Stimulated activated CD4-positive, alpha-beta T cell treated with anti-CD3 and anti-CD28 coated beads, Interleukin-1b, Interleukin-23, amount 100 ng/mL, for 48 hours (primary cell): Measurements from ENCODE around the gene RELT.
A peak's percentile ranks its signal among the peaks of the same experiment; 100 is the strongest.

Experiments
- DNase-seq: peaks from one replicate; pipeline ENCODE4 v3.0.0-alpha.2; 2020

RELT gene, protein sequence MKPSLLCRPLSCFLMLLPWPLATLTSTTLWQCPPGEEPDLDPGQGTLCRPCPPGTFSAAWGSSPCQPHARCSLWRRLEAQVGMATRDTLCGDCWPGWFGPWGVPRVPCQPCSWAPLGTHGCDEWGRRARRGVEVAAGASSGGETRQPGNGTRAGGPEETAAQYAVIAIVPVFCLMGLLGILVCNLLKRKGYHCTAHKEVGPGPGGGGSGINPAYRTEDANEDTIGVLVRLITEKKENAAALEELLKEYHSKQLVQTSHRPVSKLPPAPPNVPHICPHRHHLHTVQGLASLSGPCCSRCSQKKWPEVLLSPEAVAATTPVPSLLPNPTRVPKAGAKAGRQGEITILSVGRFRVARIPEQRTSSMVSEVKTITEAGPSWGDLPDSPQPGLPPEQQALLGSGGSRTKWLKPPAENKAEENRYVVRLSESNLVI

DNA sequence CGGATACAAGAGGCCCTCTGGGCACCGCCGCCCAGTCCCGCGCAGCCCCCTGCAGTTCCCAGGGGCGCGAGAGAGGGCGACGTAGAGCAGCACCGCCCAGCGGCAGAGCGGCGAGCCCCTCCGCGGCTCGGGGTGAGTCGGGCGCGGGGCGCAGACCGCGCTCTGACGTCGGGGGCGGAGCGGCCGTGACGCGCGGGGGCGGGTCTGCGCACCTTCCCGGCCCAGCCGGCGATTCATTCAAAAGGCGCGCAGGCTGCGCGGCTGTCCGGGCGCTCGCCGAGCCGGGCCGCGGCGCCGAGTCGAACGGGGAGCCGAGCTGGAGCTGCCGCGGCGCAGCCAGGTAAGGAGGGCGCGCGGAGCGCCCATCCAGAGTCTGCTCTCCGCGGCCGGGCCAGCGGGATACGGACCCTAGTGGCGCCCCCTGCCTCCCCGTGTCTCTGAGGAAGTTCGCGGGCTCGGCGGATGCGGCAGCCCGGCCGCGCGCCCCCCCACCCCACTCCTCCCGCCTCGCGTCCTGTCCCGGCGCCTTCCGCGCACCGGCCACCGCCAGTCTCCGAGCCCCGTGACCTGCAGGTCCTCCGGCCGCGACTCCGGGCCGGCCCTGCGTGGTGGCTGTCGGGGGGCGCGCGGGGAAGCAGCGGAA, at the start of gene RELT:
Gene RELT, plus strand, starts transcription at position 240 of the 643 bp plus-strand sequence. CDS start 12,738 bp downstream, outside the sequence.
- peak; percentile 92 for DNase-seq

DNA sequence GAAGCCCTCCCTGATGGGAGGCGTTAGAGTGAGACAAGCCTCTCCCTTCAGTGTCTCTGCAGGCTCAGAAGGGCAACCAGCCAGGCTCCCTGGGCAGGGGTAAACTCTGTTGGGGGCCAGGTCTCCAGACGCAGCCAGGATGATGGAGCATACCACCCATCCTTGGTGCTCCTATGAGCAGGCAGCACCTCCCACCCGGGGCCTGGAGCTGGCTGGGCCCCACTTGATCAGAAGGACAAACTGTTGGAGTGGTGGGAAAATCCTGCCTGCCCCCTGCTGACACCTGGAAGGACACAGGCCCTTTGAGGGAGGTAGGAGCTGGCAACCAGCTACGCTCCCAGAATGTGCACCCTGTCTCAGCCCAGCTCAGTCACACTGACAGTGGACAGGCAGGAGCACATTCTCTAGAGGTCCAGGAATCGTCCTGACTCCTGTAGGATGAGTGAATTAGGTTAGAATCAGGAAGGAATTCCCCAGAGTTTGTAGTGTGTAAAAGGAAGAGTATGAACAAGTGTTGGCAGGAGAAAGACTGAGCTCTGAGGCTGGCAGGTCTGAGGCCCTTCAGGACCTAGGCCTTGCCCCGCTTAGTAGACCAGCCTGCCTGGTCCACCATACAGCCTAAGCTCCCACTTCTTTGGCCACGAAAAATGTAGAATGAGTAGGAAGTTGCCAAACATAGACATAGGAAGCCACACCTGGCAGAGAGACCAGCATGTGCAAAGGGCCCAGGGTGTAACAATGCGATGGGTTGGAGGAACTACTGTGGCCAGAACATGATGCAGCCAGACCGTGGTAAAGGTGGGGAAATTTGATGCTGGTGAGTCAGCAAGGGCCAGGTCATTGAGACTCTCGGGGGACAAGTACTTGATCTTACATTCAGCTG, 49.0 kb upstream of the RELT start:
- DNase-seq, result no peak

DNA sequence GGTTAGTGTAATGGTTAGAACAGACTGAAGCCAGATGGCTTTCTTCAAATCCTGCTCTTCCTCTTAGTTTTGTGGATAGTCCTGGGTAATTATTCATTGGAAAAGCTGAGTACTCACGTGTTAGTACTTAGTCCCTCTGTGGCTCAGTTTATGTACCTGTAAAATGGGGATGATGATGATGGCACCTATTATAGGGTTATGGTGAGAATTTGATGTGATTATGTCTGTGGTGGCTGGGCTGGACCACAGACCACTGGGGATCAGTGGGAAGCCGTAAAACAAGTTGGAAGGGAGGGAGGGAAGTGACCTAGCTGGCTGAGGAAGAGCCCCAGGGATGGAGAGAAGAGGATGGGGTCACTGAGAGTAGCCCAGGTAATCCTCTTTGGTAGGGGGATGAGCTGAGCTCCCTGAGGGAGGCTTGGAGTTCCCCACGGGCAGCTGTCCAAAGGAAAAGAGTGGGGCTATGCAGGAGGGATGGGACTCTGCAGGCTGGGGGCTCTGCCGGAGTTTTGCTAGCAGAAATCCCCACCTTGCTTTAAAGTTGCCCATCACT, 48.3 kb upstream of the RELT start:
- DNase-seq, result no peak

DNA sequence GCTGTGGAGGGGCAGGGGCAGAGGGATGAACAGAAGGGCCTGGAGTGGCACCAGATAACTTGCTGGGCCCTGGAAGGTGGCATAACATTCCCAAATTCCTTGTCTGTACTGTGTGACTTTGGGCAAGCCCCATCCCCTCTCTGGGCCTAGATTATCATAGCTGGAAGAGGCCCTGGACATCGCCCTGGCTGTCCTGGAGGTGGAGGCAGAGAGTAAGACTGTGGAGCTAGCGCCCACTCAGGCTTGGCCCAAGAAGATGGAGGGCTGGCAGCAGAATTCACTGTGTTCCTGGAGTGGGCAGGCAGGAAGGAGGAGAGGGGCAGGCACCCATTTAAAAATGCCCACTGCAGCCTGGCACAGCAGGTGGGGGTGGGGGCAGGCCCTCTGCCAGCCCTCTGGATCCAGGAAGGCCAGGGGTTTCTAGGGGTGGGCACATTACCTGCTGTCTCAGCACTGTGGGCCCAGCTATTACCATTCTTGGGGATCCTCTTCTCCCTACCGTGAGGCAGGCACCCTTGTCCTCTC, 45.6 kb upstream of the RELT start:
- DNase-seq, result no peak

DNA sequence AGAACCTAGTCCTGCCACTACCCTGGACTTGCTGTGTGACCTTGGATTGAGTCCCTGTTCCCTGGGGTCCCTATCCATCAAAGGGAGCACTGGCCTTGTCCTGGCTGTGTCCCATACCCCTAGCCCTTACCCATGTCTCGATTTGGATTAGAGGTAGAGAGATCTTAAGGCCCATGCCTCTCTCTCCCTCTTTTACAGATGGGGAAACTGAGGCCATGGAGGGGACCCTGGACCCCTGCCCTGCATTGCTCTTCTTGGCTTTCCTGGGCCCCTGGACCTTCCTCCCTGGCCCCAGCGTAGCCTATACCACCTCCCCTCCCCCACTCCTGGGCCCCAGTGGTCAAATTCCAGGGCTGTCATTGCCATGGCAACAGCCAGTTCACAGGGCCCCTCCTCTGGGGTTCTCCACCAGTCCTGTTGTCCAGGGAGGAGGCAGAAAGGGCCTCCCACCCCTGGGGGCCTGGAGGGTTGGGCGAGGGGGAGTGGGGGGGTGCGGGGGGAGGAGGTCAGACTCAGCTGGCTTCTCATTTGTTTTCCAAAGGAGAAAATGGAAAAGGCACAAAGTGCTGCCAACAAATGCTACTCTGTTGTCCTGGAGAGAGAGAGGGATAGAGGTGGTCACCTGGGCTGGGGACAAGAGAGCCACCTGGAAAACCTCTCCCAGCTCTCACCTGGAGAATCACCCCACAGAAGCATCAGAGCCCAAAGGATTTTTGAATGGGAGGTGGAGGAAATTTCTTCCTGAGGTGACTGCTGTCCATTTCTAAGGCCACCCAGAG, 44.9 kb upstream of the RELT start:
- DNase-seq, result no peak

DNA sequence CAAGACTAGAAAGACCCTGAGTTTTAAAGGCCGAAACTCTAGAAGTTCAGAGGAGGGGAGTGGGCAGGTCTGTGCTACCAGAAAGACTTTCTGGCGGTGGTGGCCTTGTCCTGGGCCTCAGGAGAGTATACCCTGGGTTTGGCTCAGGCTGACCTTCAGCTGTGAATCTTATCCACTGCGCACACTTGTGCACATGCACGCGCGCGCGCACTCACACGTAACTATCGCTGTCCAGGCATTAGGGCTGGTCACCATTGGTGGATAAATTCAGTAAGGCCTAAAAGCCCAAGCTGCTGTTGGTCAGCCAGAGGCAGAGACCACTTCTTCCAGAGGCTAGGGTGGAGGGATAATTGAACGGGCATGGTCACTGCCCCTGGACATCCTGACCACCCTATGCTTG, 43.0 kb upstream of the RELT start:
- no peak for DNase-seq

DNA sequence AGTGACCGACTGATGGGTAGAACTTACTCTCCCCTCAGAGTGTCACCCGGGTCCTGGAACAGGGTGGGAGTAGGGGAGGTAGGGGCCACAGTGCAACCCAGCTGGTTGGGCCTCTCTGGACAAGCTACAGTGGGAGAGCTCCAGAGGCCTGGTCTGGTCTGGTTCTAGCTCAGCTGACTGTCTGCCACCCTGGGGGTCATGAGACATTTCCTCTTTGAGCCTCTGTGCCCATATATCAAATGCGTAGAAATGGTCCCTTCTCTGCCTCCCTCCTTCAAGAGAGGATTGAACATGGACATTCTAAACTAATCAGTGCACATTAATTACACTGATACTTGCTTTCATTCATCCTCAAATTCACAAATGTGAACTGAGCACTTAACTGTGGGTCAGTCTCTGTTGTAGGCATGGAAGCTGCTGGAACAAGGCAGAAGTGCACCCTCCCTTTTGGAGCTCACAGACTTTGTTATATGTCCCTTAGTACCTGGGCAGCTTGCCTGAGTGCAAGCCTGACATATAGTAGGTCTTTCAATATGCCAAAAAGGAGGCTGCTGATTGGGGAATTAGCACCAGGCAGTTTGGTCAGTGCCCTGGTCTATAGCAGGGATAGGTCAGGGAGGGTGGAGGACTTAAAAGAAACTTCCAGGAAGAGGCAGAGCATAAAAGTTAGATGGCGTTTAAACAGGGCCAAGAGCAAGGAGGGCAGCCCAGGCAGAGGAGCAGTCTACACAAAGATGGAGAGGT, 42.4 kb upstream of the RELT start:
- DNase-seq, result no peak

DNA sequence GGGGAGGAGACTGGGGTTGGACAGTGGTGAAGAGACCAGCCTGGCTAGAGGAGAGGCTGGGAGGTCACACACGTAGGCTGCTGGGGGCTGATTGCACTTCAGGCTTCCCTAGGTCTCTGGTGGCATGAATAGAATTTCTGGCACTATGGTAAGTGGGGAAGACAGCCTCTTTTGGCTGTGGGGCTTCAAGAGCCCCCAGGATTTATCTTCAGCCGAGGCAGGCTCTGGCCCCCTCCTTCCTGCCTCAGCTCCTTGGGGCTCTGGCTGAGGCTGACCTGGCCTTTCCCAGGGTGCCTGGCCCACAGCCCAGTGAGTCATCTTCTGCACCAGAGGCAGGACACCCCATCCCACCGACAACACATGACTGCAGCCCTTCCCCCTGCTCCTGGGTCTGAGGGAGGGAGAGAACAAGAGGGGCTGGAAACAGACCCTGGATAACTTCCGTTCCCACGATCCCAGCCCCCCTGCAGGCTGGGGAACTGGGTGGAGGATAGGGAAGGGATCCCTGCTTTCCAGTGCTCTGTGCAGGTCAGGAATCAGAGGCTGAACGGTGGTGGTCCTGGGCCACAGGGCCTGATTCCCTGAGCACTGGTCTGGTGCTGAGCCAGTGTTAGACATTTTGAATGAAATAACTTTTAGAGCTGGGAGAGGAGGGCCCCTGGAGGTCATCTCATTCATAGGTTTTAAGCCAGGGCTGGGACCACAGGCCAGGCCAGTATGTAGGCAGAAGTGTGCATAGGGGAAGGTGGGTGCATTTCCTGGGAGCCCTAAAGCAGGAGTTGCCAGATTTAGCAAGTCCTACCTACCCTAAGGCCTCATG, 41.6 kb upstream of the RELT start:
- DNase-seq, result no peak

DNA sequence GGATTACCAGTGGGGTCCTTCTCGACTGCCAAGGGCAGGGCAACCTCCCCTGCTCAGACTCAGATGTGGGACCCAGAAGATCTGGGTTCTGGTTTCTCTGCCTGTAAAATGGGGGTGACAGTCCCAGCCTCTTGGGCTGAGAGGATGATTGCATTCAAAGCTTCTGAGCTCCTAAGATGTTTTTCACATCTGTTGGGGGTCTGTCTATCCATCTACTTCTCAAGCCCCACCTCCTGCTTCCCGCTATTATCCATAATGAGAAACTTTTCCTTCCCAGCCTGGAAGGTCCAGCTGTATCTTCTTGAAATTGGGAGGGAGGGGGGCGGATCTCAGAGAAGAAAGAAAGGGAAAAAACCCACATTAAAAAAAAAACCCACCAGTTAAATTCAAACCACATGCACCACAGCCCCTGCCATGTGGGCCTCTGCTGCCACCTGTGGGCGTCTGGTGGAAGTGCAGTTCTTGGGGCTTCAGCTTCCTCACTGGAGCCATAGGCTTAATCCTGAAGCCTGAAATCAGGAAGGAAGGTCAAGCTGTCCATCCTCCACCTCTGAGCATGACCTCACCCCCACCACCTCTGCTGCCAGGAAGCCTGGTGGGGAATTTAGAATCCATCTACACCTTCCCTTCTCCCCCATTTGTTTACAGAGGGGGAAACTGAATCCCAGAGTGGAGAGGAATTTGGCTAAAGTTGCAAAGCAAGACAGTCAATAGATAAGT, 40.8 kb upstream of the RELT start:
- DNase-seq, result peak; percentile 70

DNA sequence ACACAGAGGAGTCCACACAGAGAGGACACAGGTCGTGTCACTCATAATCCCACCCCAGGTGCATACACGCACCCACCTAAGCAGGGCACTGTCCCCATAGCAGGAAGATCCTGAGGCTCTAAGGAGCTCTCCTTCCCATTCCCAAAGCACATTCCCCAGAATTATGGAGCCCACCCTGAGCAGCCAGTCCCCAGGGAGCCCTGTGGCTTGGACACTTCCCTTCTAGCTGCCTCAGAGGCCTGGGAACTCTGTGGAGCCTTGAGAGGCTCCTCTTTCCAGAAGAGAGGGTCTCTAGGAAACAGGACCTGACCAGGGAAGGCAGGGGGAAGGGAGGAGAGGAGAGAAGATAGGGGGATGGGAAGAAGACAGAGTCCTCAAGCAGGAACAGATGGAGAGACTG, 38.4 kb upstream of the RELT start:
- DNase-seq, result no peak

DNA sequence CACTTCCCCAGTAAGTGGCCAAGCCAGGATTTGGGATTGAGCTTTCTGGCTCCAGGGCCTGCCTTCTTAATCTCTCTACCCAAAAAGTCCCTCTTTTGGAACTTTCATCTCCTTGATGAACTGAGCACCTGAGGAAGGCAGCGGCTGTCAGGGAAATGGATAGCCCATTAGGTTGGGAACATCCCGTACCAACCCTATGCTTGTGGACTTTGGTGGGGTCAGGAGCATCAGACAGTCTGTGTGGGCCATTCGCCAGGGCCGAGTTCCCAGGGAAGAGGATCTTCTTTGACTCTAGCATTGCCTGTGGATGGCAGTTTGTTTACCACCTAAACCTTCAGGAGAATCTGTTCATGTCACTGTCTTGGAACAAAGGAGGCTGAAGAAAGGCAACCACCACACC, 37.9 kb upstream of the RELT start:
- DNase-seq, result no peak

DNA sequence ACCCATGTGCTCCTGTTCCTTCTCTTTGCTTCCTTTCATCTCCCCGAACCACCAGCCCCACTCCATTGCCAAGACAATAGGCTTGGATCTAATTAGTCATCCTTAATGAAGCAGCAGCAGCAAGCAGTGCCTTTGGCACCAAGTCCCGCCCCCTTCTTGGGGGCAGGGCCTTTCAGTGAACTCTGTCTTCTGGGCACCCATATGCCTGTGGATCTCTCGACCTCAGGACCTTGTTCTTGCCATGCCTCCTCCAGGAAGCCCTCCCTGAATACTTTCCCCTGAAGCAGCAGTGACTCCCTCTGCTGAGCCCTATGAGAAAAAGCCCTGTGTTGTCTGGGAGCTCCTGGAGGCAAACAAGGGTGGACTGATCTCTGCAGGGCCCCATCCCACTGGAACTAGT, 36.0 kb upstream of the RELT start:
- no peak for DNase-seq

DNA sequence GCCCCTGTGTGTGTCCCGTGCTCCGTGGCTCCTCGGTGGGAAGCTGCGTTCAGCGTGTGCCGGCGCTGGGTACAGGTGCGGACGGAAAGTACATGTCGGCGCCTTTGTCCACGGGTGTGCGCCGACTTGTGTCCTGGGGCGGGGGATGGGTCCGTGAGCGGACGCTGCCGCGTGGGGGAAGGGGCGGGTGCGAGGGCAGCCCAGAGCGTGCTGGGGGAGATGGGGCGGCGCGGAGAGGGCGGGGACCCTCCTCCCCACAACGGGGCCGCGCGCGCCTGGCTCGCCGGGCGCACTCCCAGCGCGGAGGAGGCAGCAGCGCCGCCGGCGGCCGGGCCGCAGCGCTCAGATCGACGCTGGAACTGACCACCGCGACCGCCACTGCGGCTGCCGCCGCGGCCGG, 33.6 kb upstream of the RELT start:
- DNase-seq, result no peak

DNA sequence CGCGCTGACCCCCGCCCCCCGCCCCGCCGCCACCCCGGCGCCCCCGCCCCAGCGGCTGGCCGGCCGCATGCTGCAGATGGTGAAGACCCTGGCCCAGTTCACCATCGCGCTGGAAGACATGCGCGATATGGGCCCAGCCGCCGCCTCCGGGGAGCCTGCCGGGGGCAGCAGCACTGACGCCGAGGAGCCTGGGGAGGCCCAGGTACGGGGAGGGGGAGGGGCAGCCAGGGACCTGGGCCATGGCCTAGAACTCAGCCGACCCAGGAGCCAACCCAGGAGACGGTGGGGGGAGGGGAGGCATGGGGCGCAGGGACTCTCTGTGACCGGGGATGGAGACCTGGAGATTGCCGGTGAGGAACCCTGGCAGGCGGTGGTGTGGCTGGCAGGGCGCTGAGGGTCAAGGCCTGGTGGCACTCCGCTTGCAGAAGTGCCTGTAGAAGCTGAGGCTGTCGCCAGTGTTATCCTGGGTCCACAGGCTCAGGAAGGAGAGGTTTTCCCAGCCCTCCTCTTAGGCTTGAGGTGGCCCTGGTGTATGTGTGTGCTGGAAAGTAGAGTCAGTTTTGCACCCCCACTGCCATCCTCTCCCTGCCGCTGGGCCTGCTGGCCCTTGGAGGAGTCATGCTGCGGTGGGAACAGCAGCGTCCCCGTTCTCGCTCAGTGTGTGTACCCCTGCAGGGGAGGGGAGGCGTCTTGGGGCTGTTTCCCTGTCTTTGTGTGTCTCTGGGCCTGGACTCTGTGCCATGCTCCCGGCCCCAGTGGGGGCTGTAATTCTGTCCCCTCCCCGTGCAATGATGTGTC, 32.9 kb upstream of the RELT start:
- no peak for DNase-seq

DNA sequence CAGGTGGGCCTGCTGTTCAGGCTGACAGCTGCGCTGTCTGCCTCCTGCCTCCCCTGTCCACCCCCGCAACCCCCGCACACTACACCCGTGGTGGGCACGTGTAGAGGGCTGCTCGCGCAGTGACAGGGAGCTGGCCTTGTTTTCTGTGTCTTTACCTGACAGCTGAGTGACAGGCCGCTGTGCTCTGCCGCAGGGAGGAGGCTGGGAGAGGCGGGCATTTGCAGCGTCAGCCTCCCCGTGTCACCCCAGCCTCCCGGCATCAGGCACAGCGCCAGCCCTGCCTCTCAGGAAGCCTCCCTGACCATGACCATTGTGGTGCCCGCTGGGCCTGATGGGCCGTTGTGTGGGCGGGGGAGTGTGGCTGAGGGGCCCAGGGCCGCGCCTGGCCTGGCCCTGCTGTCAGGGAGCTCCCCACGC, 32.0 kb upstream of the RELT start:
- no peak for DNase-seq

DNA sequence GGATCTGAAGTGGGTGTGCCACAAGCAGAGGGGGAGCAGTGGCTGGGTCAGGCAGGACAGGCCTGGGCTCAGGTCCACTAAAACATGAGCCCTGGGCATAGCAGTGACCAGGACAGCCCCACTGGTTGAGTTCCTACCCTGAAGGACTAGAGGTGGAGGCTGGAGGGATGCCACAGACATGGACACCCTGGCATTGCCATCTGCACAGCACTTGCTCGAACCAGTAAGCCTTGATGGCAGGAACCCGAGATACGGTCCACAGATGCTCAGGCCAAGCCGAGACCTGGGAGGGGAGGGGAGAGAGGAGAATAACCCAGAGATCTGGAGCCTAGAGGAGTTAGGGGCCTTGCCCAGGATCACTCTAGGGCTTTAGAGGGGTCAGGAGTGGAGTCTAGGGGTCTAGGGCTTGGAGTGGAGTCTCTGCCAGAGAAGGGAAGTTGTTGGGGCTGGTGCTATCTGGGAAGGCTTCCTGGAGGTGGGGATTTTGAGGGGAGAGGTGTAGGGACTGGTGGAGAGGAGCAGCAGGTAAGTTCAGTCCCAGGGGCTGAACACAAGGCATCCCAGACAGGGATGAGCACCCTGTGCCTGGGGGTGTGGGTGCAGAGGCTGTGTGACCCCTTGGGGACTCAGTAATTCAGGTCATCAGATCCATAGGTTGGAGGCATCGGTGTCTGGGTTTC, 30.6 kb upstream of the RELT start:
- no peak for DNase-seq

DNA sequence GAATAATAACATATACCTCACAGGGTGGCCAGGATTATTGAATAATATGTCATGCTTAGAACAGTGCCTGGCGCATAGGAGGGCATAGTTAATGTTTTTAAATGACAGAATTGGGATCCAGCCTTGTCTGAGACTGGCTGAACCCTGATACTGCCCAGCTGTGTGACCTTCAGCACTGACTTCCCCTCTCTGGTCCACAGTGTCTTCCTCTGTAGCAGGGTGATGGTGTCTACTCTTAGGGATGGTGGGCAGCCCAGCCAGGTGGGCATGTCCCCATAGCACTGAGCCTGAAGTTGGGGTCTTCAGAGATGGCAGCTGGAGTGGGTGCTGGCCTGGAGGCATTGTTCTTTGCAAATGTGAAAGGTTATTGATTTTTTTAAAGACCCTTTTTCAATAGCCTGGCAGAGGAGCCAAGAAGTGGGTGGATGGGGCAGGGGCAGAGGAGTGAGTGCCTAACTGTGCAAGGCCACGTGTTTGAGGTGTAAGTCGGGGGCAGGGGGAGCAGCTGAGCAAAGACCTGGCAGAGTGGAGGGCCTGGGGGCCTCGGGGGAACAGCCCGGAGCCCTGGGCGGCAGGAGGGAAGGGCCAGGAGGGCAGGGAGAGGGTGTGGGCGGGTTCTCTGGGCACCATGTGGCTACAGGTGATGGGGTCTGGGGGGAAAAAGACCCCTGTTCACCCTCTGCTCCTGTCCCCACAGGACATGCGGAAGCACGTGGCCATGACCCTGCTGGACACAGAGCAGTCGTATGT, 29.8 kb upstream of the RELT start:
- no peak for DNase-seq

DNA sequence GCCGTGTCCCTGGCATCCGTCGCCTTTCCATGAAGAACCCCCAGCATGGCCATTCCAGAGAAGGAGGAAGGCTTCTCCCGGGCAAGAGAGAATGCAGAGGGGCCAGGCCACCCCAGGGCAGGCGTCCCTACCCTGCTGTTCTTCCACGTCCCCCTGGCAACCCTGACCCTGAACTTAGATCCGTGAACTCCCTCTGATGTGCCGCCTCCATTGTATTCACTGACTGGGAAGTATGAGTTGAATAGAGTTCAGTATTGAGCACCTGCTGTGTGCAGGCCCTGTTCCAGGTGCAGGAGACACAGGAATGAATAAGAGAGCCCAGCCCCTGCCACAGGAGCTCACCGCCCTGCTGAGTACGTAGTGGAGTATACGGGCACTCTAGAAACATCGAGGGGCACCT, 29.1 kb upstream of the RELT start:
- no peak for DNase-seq
